Panc1 (cell line): ENCODE data around the gene CIDEA. TPM values are rescaled to one million over a fixed set of nuclear protein-coding genes. Genes with fewer than 3 reads are reported as not detected.

Experiments
- ATAC-seq: fragments of 200-7000 bp; cut with Tn5 transposase; 2 replicates; pipeline ENCODE4 v1.9.1; 2020; ENCODE audit warnings: mild to moderate bottlenecking, moderate library complexity
- BruUV-seq: library from RNA; stranded (reverse); fragments of 400-500 nt; replicated peaks from 2 replicates; lab custom pipeline; 2021; lab: Mats Ljungman, UMichigan
- CTCF ChIA-PET: fragments of 300-600 bp; sonication (Branson Sonifier 250); formaldehyde crosslinking; loops from one replicate; lab custom pipeline; 2022; ENCODE audit warnings: antibody characterized with exemption; lab: Charles Lee
- POLR2A ChIA-PET: fragments of 300-600 bp; sonication (Branson Sonifier 250); formaldehyde crosslinking; loops from one replicate; lab custom pipeline; 2022; ENCODE audit warnings: antibody characterized with exemption; lab: Charles Lee
- DNase-seq: peaks from one replicate; pipeline ENCODE4 v3.0.0-alpha.2; 2010; ENCODE audit warnings: low read depth, low spot score
- H3K27ac ChIP-seq: 2 replicates; pipeline ENCODE4 v1.5.1; 2011; ENCODE audit warnings: mild to moderate bottlenecking, low read length, inconsistent platforms
- H3K27me3 ChIP-seq: fragments of 200-500 bp; sonication (Bioruptor generic); 2 replicates; pipeline ENCODE4 v1.6.0; 2014; ENCODE audit warnings: low read length, inconsistent platforms; ENCODE audit not compliant: control insufficient read depth, insufficient read depth
- H3K36me3 ChIP-seq: fragments of 200-500 bp; sonication (Bioruptor generic); 2 replicates; pipeline ENCODE4 v1.5.1; 2014; ENCODE audit warnings: inconsistent platforms, mild to moderate bottlenecking, low read length, moderate library complexity; ENCODE audit not compliant: control insufficient read depth, insufficient read depth
- H3K4me1 ChIP-seq: 2 replicates; pipeline ENCODE4 v1.5.1; 2011; ENCODE audit warnings: inconsistent platforms, mild to moderate bottlenecking, low read length, moderate library complexity; ENCODE audit not compliant: control insufficient read depth, insufficient read depth
- H3K4me3 ChIP-seq, 2 experiments: 2 replicates each; pipeline ENCODE4 v1.5.1; 2011 to 2012; ENCODE audit warnings: low read depth in 2 of 2, low read length in 2 of 2, mild to moderate bottlenecking in 2 of 2, inconsistent platforms in 1 of 2, moderate library complexity in 1 of 2
- H3K9me3 ChIP-seq: fragments of 200-500 bp; sonication (Bioruptor generic); 2 replicates; pipeline ENCODE4 v1.5.1; 2014; ENCODE audit warnings: low read depth, mild to moderate bottlenecking, inconsistent platforms, low read length, moderate library complexity; ENCODE audit not compliant: control insufficient read depth, insufficient read depth
- POLR2AphosphoS5 ChIP-seq: IDR thresholded peaks from 2 replicates; pipeline ENCODE4 v1.6.1; 2012; ENCODE audit warnings: mild to moderate bottlenecking, low read depth, low read length, moderate library complexity
- SIN3A ChIP-seq: IDR thresholded peaks from 2 replicates; pipeline ENCODE4 v1.6.1; 2012; ENCODE audit warnings: low read depth, mild to moderate bottlenecking, low read length, moderate library complexity, borderline replicate concordance; ENCODE audit not compliant: insufficient read depth
- TCF7L2 ChIP-seq: IDR thresholded peaks from 2 replicates; pipeline ENCODE4 v1.6.1; 2011; ENCODE audit warnings: mild to moderate bottlenecking, low read depth, low read length, inconsistent platforms
- in situ Hi-C: cut with HindIII; loops from 2 replicates; pipeline ENCODE4 v1.10.0; 2016; ENCODE audit warnings: low sequenced_read_pairs, low pct_unique_long_range_greater_than_20kb
- intact Hi-C: fragments of 100-400 bp; cut with micrococcal nuclease; formaldehyde crosslinking; loops from one replicate; pipeline ENCODE4 v1.10.0; 2022; ENCODE audit not compliant: unreplicated experiment
- total RNA-seq: library from RNA; stranded (reverse); gene quantifications from one replicate; pipeline ENCODE4 v1.2.1, GENCODE V29; 2021; ENCODE audit not compliant: unreplicated experiment
- TF ChIP-seq, protein P1 (sequence below), 2 experiments: IDR thresholded peaks; 2 replicates each; pipeline ENCODE4 v1.6.1; 2011 to 2012; ENCODE audit warnings: low read depth in 2 of 2, control low read depth in 1 of 2, low read length in 1 of 2, mild to moderate bottlenecking in 1 of 2, moderate library complexity in 1 of 2; ENCODE audit not compliant: insufficient read depth in 1 of 2
- TF ChIP-seq, protein P2 (sequence below): fragments of 450-650 bp; IDR thresholded peaks from 2 replicates; pipeline ENCODE4 v1.5.1; 2017; ENCODE audit warnings: mild to moderate bottlenecking

Gene CIDEA
- total RNA-seq, 1 experiment from 2014 or later = not detected

DNA sequence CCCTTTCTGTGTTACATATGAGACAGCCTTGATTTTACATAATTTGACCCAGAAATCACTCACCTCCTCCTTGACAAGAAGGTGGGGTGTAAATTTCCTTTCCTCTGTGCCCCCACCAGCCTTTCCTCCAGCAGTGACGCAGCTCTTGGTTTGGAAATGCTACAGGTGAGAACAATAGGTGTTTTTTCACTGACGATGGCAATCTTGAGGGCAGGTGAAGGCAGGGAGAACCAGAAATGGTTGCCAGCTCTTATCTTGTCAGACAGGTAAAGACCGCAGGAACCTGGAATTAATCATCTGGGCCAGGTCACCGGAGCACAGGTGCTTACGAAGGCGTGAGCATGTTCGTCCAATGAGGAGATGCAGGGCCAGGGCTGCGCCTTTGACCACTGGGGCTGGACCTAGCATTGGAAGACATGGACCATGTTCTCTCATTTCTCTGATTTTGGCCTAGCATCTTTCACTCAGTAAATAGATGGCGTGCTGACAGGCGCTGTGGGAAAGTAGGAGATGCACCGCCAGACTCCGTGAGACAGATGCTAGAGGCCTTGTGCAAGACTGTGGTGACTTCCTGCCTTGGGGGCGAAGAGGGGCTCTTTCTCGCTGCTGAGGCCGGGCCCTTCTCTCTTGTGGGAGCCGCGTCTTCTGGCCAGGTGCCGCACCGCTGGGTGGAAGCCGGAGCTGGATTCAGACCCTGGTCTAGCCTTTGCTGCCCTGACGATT lies 4.0 kb downstream of the CIDEA start:
- in situ Hi-C loops = no loop called here
- TF ChIP-seq TCF7L2 = no peak
- TF ChIP-seq POLR2AphosphoS5 = no peak
- TF ChIP-seq, protein P1, sequence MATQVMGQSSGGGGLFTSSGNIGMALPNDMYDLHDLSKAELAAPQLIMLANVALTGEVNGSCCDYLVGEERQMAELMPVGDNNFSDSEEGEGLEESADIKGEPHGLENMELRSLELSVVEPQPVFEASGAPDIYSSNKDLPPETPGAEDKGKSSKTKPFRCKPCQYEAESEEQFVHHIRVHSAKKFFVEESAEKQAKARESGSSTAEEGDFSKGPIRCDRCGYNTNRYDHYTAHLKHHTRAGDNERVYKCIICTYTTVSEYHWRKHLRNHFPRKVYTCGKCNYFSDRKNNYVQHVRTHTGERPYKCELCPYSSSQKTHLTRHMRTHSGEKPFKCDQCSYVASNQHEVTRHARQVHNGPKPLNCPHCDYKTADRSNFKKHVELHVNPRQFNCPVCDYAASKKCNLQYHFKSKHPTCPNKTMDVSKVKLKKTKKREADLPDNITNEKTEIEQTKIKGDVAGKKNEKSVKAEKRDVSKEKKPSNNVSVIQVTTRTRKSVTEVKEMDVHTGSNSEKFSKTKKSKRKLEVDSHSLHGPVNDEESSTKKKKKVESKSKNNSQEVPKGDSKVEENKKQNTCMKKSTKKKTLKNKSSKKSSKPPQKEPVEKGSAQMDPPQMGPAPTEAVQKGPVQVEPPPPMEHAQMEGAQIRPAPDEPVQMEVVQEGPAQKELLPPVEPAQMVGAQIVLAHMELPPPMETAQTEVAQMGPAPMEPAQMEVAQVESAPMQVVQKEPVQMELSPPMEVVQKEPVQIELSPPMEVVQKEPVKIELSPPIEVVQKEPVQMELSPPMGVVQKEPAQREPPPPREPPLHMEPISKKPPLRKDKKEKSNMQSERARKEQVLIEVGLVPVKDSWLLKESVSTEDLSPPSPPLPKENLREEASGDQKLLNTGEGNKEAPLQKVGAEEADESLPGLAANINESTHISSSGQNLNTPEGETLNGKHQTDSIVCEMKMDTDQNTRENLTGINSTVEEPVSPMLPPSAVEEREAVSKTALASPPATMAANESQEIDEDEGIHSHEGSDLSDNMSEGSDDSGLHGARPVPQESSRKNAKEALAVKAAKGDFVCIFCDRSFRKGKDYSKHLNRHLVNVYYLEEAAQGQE (IDR thresholded peaks at IDR 0.05; ENCODE audit: insufficient read depth in 1 of 2, low read depth in 2 of 2, low read length in 1 of 2) = no peak
- TF ChIP-seq, protein P2, sequence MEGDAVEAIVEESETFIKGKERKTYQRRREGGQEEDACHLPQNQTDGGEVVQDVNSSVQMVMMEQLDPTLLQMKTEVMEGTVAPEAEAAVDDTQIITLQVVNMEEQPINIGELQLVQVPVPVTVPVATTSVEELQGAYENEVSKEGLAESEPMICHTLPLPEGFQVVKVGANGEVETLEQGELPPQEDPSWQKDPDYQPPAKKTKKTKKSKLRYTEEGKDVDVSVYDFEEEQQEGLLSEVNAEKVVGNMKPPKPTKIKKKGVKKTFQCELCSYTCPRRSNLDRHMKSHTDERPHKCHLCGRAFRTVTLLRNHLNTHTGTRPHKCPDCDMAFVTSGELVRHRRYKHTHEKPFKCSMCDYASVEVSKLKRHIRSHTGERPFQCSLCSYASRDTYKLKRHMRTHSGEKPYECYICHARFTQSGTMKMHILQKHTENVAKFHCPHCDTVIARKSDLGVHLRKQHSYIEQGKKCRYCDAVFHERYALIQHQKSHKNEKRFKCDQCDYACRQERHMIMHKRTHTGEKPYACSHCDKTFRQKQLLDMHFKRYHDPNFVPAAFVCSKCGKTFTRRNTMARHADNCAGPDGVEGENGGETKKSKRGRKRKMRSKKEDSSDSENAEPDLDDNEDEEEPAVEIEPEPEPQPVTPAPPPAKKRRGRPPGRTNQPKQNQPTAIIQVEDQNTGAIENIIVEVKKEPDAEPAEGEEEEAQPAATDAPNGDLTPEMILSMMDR = no peak
- no peak for TF ChIP-seq SIN3A
- ChIA-PET POLR2A (no interaction called here), CTCF (interaction anchor here (1.1 kb wide), 1 partner anchor 22 kb away, joined by 3 read pairs; no protein-coding TSS in a partner anchor)
- intact Hi-C loops = no loop called here
- BruUV-seq = no TSS peak
- no peaks in the 10 kb centered on the region; the same call in 1 of the 2 replicates for H3K27me3 ChIP-seq
- H3K36me3 ChIP-seq = no peaks in the 10 kb centered on the region
- no peak overlapping the region for H3K4me3 ChIP-seq
- no peaks in the 10 kb centered on the region for H3K4me1 ChIP-seq
- H3K9me3 ChIP-seq = no peaks in the 10 kb centered on the region
- DNase-seq (no peak), ATAC-seq (no peak)
- H3K27ac ChIP-seq = no peak overlapping the region

DNA sequence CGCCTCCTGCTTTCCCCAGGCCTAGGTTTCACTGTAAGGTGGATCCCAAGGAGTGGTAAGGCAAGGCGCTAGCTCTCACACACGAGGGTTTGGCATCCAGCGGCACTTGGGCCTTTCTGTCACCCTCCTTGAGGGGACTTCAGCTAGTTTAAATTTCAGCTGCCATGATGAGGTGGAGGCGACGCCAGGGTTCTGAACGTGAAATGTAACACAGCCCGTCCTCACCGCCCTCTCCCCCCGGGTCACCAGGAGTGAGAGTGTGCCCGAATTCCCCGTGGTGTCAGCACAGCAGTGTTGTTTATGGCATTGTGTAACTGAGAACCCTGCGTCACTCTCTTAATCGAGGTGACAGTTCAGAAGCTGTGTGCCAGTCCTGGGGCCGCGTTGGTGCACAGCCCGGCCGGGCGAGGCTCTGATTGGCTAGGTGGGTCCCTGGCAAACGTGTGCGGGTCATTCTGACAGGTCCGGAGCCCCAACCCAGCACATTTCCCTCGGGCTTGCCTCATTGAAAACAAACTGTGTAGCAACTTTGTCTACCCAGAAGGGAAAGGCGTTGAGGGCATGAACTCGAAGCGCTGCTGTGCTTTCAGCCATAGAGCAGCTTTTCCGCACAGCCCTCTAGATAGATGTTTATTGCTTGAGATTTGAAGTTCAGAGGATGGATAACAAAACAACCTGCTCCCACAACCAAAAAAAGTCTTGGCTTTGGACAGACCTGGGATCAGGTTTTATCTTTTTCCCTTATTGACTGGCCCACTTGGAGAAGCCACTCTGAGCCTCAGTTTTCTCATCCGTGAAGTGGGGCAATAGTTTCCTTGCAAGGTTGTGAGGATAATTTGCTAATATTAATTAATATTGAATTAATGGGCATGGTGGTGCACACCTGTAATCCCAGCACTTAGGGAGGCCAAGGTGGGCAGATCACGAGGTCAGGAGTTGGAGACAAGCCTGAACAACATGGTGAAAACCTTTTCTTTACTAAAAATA lies 4.9 kb downstream of the CIDEA start:
- no peaks in the 10 kb centered on the region for H3K9me3 ChIP-seq
- H3K4me3 ChIP-seq = no peak overlapping the region
- ChIA-PET CTCF (interaction anchor here (1.1 kb wide), 1 partner anchor 22 kb away, joined by 3 read pairs; no protein-coding TSS in a partner anchor), POLR2A (no interaction called here)
- no peaks in the 10 kb centered on the region for H3K36me3 ChIP-seq
- no peaks in the 10 kb centered on the region for H3K27me3 ChIP-seq
- ATAC-seq (no peak), DNase-seq (no peak)
- BruUV-seq = no TSS peak
- H3K27ac ChIP-seq = no peak overlapping the region
- intact Hi-C loops (no loop called here), in situ Hi-C loops (no loop called here)
- no peak for TF ChIP-seq SIN3A
- TF ChIP-seq, protein P2 = no peak
- TF ChIP-seq, protein P1 (IDR thresholded peaks at IDR 0.05; ENCODE audit: insufficient read depth in 1 of 2, low read depth in 2 of 2, low read length in 1 of 2) = no peak
- H3K4me1 ChIP-seq = no peaks in the 10 kb centered on the region
